Pancreas (tissue), 10 donors: Measurements from ENCODE around the gene BDH1. TPM values are rescaled to one million over a fixed set of nuclear protein-coding genes. Genes with fewer than 3 reads are reported as not detected.

Experiments used
- ATAC-seq, 4 donors: fragments of 200-7000 bp; cut with Tn5 transposase; one replicate each; pipeline versions ENCODE4 v1.8.0 to v1.9.1; 2020; ENCODE audit warnings: mild to moderate bottlenecking in 4 of 4, moderate library complexity in 4 of 4
- DNase-seq, 6 donors: peaks; one replicate each; pipeline ENCODE4 v3.0.0-alpha.2; 2020
- FAIRE-seq: peaks from 2 replicates; lab custom pipeline; 2012; peaks lifted over from hg19 to GRCh38; lab: Jason Lieb, UNC
- H3K27ac ChIP-seq, 4 donors: fragments of 200-600 bp; sonication (generic); 1 replicate in 3 of 4; 2 replicates in 1 of 4; pipeline versions ENCODE4 v1.5.0 to v1.8.0; 2020
- H3K27me3 ChIP-seq, 4 donors: fragments of 200-600 bp; one replicate each; pipeline ENCODE4 v1.8.0; 2021
- H3K36me3 ChIP-seq, 3 donors: fragments of 200-600 bp; sonication (generic) in 1 of 3; one replicate each; pipeline versions ENCODE4 v1.5.0 to v1.8.0; 2020 to 2021
- H3K4me1 ChIP-seq, 3 donors: fragments of 200-600 bp; one replicate each; pipeline ENCODE4 v1.8.0; 2021
- H3K4me3 ChIP-seq, 4 donors: fragments of 200-600 bp; sonication (generic) in 2 of 4; one replicate each; pipeline versions ENCODE4 v1.5.0 to v1.8.0; 2020 to 2021
- H3K9me3 ChIP-seq, 4 donors: fragments of 200-600 bp; one replicate each; pipeline ENCODE4 v1.8.0; 2021
- CTCF ChIP-seq, 4 donors: fragments of 200-600 bp; sonication (generic) in 3 of 4; IDR thresholded peaks; one replicate each; pipeline versions ENCODE4 v1.5.0 to v1.8.0; 2021; ENCODE audit warnings: antibody characterized with exemption in 4 of 4
- WGBS, 2 donors: extraction: QIAGEN DNeasy Blood & Tissue Kit; methylation state at CpG; one replicate each; pipeline ENCODE4 v1.1.7; 2013; 5-methylcytosine and 5-hydroxymethylcytosine counted together
- intact Hi-C, 3 donors: fragments of 100-400 bp; cut with DNase I; formaldehyde crosslinking; loops; one replicate each; pipeline versions ENCODE4 v1.11.1 to v1.14.2; 2022
- polyA plus RNA-seq, 2 donors: library from polyadenylated mRNA; stranded (reverse); fragments of 200-250 nt; gene quantifications; one replicate each; pipeline ENCODE4 v1.2.3, GENCODE V29; 2013
- total RNA-seq, 6 donors: library from RNA; stranded (reverse); fragmentation: NEBNext Ultra II Directional in 4 of 6; extraction: Animal tissue kit (Norgen Biotek cat#: 25700) in 4 of 6; gene quantifications; one replicate each; pipeline versions ENCODE4 v1.2.1 to v1.2.4, GENCODE V29; 2021 to 2023
- donor health status: healthy with polysubstance abuse.
- donor health status: DM: no; HTN: no; CAD: no; lungs with moderate emphysema.
- donor health status: DM: no; HTN: no; CAD: no.
- donor health status: control.
- donor health status: control.
- donor health status: Bipolar disorder and iron deficiency.
- donor health status: DM: yes; HTN: yes; CAD: no.
- donor health status: DM: no; HTN: no; CAD: no.
- donor health status: DM: no; HTN: no; CAD: no.
- donor health status: DM: yes; HTN: yes; CAD: no.

The BDH1 gene
- total and polyA plus RNA-seq, 8 donors, result 2.1 to 20.8 (median 8.3) TPM

- Histone ChIP-seq H3K9me3 (no peaks in the 10 kb centered on the region), H3K36me3 (no peaks in the 10 kb centered on the region), H3K27ac (no peak overlapping the region), H3K27me3 (no peaks in the 10 kb centered on the region), H3K4me3 (no peak overlapping the region), H3K4me1 (peaks cover 0 to 4% (median 0%) of the 10 kb centered on the region in 3 donors)
- peak; percentile 61 to 88 (median 71) for DNase-seq
- FAIRE-seq, result no peak
- TF ChIP-seq CTCF (IDR thresholded peaks at IDR 0.05), result peak; percentile 84 to 88 (median 88)
- WGBS, 2 donors, result 12 to 15% methylated on average over 22 of the region's 22 CpGs
- intact Hi-C loops, result no loop called here
- peak; percentile 92 to 99 (median 97) for ATAC-seq
These were observed 43.5 kb upstream of the BDH1 start for GRCh38 chr3:197599089-197599765.

- FAIRE-seq, result no peak
- H3K4me1 ChIP-seq, result peaks cover 0 to 4% (median 0%) of the 10 kb centered on the region in 3 donors
- intact Hi-C loops, result no loop called here
- no peak overlapping the region for H3K4me3 ChIP-seq
- H3K27ac ChIP-seq, result no peak overlapping the region
- no peaks in the 10 kb centered on the region for H3K36me3 ChIP-seq
- TF ChIP-seq CTCF (IDR thresholded peaks at IDR 0.05), result no peak
- no peak for ATAC-seq
- WGBS, 2 donors, result 53 to 64% methylated on average over 15 of the region's 15 CpGs
- no peak for DNase-seq
- no peaks in the 10 kb centered on the region for H3K9me3 ChIP-seq
- no peaks in the 10 kb centered on the region for H3K27me3 ChIP-seq
These were observed 42.7 kb upstream of the BDH1 start for GRCh38 chr3:197598404-197598980.

- 44 to 47% methylated on average over 4 of the region's 4 CpGs for WGBS, 2 donors
- no peaks in the 10 kb centered on the region for H3K9me3 ChIP-seq
- DNase-seq (no peak), ATAC-seq (no peak), FAIRE-seq (no peak)
- no peaks in the 10 kb centered on the region for H3K36me3 ChIP-seq
- intact Hi-C loops, result no loop called here
- TF ChIP-seq CTCF (IDR thresholded peaks at IDR 0.05), result no peak
- H3K4me1 ChIP-seq, result peaks cover 0 to 4% (median 0%) of the 10 kb centered on the region in 3 donors
- H3K4me3 ChIP-seq, result no peak overlapping the region
- H3K27me3 ChIP-seq, result no peaks in the 10 kb centered on the region
- H3K27ac ChIP-seq, result no peak overlapping the region
These were observed 41.6 kb upstream of the BDH1 start for GRCh38 chr3:197597335-197597734.

- intact Hi-C loops, result no loop called here
- DNase-seq (no peak), ATAC-seq (no peak), FAIRE-seq (no peak)
- TF ChIP-seq CTCF (IDR thresholded peaks at IDR 0.05), result no peak
- no peaks in the 10 kb centered on the region for H3K27me3 ChIP-seq
- no peak overlapping the region for H3K27ac ChIP-seq
- H3K4me3 ChIP-seq, result no peak overlapping the region
- H3K36me3 ChIP-seq, result no peaks in the 10 kb centered on the region
- 73 to 76% methylated on average over 12 of the region's 12 CpGs for WGBS, 2 donors
- no peaks in the 10 kb centered on the region for H3K9me3 ChIP-seq
- H3K4me1 ChIP-seq, result peaks cover 0 to 4% (median 2%) of the 10 kb centered on the region in 3 donors
These were observed 39.9 kb upstream of the BDH1 start for GRCh38 chr3:197595470-197596185.
